ENCODE measurements around the gene ZNF827. TPM values are rescaled to one million over a fixed set of nuclear protein-coding genes. Genes with fewer than 3 reads are reported as not detected.

The ZNF827 gene
- total RNA-seq, 1 donor from 2014 or later = 50.2 TPM

GRCh38 chr4:145709336-145709735 is 229.3 kb downstream of the ZNF827 start:
- H3K36me3 Mint-ChIP-seq (ENCODE audit: insufficient read depth) = no peaks in the 10 kb centered on the region

More at GRCh38 chr4:145709336-145709735, 229.3 kb downstream of the ZNF827 start:
- H3K9me3 Mint-ChIP-seq (ENCODE audit: low read depth) = peaks cover 3% of the 10 kb centered on the region
- H3K4me3 Mint-ChIP-seq (ENCODE audit: low read depth) = no peak overlapping the region
- peaks cover 8% of the 10 kb centered on the region for H3K4me1 Mint-ChIP-seq (ENCODE audit: low read depth)
- no peak for TF ChIP-seq CTCF (IDR thresholded peaks at IDR 0.05; ENCODE audit: unreplicated experiment)
- DNase-seq (ENCODE audit: low spot score, unreplicated experiment) = no peak
- peaks cover 8% of the 10 kb centered on the region for H3K27me3 Mint-ChIP-seq
- no peak overlapping the region for H3K27ac Mint-ChIP-seq

Other genes with a start within 250 kb of the ZNF827 start
- 52.6 and 55.9 TPM in 2 replicates for gene LSM6, start 236.9 kb upstream of the ZNF827 start, total RNA-seq

All from progenitor cell of endocrine pancreas (in vitro differentiated cells).